K562 (cell line): Measurements from ENCODE around the gene SH3BGRL3. TPM values are rescaled to one million over a fixed set of nuclear protein-coding genes. Genes with fewer than 3 reads are reported as not detected.

ENCODE experiments used
- BCOR ChIP-seq: fragments of 450-650 bp; IDR thresholded peaks from 2 replicates; pipeline ENCODE4 v1.6.1; 2016
- CREM ChIP-seq: IDR thresholded peaks from 2 replicates; pipeline ENCODE4 v1.6.1; 2014; ENCODE audit warnings: antibody characterized with exemption, low read depth
- CXXC5 ChIP-seq: fragments of 250-450 bp; sonication (Bioruptor Pico); IDR thresholded peaks from 2 replicates; pipeline ENCODE4 v1.8.0; 2022; ENCODE audit warnings: inconsistent platforms, mild to moderate bottlenecking, moderate library complexity
- DNMT1 ChIP-seq: fragments of 450-650 bp; IDR thresholded peaks from 2 replicates; pipeline ENCODE4 v1.6.1; 2016; ENCODE audit warnings: antibody characterized with exemption, mild to moderate bottlenecking
- E2F1 ChIP-seq: sonication (generic); formaldehyde crosslinking; IDR thresholded peaks from 2 replicates; pipeline ENCODE4 v1.8.1; 2023; ENCODE audit warnings: mild to moderate bottlenecking, missing genetic modification reagents, moderate library complexity
- EP400 ChIP-seq: fragments of 450-650 bp; IDR thresholded peaks from 2 replicates; pipeline ENCODE4 v1.6.1; 2017; ENCODE audit warnings: antibody characterized with exemption, mild to moderate bottlenecking, moderate library complexity
- FOXA3 ChIP-seq, 2 experiments: fragments of 450-650 bp in 1 of 2; sonication (generic) in 1 of 2; formaldehyde crosslinking; IDR thresholded peaks in 1 of 2; conservative IDR thresholded peaks in 1 of 2; 2 replicates each; pipeline versions ENCODE4 v1.4.0 to v1.8.0; 2020 to 2022; ENCODE audit warnings: mild to moderate bottlenecking in 2 of 2, missing genetic modification reagents in 1 of 2
- GABPB2 ChIP-seq: fragments of 250-450 bp; sonication (Bioruptor Pico); conservative IDR thresholded peaks from 2 replicates; pipeline ENCODE4 v1.5.1; 2021; ENCODE audit warnings: mild to moderate bottlenecking
- GATAD2A ChIP-seq: fragments of 450-650 bp; IDR thresholded peaks from 2 replicates; pipeline ENCODE4 v1.6.1; 2017
- HMG20A ChIP-seq: fragments of 450-650 bp; formaldehyde crosslinking; conservative IDR thresholded peaks from 2 replicates; pipeline ENCODE4 v1.4.0; 2020; ENCODE audit warnings: mild to moderate bottlenecking, mixed read lengths
- HNRNPK ChIP-seq: fragments of 200-400 bp; formaldehyde crosslinking; IDR thresholded peaks from one replicate; pipeline ENCODE4 v1.6.1; 2018; ENCODE audit warnings: mild to moderate bottlenecking, low read depth, low read length; ENCODE audit not compliant: poor library complexity, severe bottlenecking
- IFI16 ChIP-seq: fragments of 250-450 bp; sonication (Bioruptor Pico); IDR thresholded peaks from 2 replicates; pipeline ENCODE4 v2.1.2; 2022; ENCODE audit warnings: mild to moderate bottlenecking, inconsistent platforms
- KHSRP ChIP-seq: fragments of 450-650 bp; IDR thresholded peaks from 2 replicates; pipeline ENCODE4 v1.6.1; 2017
- KLF16 ChIP-seq: IDR thresholded peaks from 2 replicates; pipeline ENCODE4 v1.6.1; 2016; ENCODE audit warnings: antibody characterized with exemption
- LCOR ChIP-seq: sonication (generic); formaldehyde crosslinking; IDR thresholded peaks from 2 replicates; pipeline ENCODE4 v1.8.0; 2022; ENCODE audit warnings: mild to moderate bottlenecking, missing genetic modification reagents
- MCM5 ChIP-seq: fragments of 450-650 bp; IDR thresholded peaks from 2 replicates; pipeline ENCODE4 v1.6.1; 2016; ENCODE audit warnings: low read depth
- NCOA1 ChIP-seq: fragments of 450-650 bp; IDR thresholded peaks from 2 replicates; pipeline ENCODE4 v1.6.1; 2016; ENCODE audit warnings: low read depth
- SIRT6 ChIP-seq: IDR thresholded peaks from one replicate; pipeline ENCODE4 v1.6.1; 2012; ENCODE audit warnings: low read depth, mild to moderate bottlenecking, control low read depth, inconsistent platforms, low read length, moderate library complexity
- TEAD4 ChIP-seq, 2 experiments: sonication (generic) in 1 of 2; formaldehyde crosslinking in 1 of 2; IDR thresholded peaks; 2 replicates each; pipeline versions ENCODE4 v1.6.1 to v1.8.0; 2012 to 2022; ENCODE audit warnings: borderline replicate concordance in 1 of 2, inconsistent platforms in 1 of 2, low read length in 1 of 2, mild to moderate bottlenecking in 1 of 2, missing genetic modification reagents in 1 of 2
- THRAP3 ChIP-seq: fragments of 450-650 bp; IDR thresholded peaks from 2 replicates; pipeline ENCODE4 v1.6.1; 2016; ENCODE audit warnings: mild to moderate bottlenecking, inconsistent platforms, borderline replicate concordance
- ZKSCAN1 ChIP-seq: fragments of 150-350 bp; IDR thresholded peaks from 2 replicates; pipeline ENCODE4 v1.6.1; 2016; ENCODE audit warnings: low read depth, low read length
- ZNF175 ChIP-seq: fragments of 200-800 bp; sonication (Bioruptor generic); IDR thresholded peaks from 2 replicates; pipeline ENCODE4 v1.6.1; 2016; ENCODE audit warnings: low read depth, mild to moderate bottlenecking, missing genetic modification characterization, missing compliant biosample characterization
- ZNF184 ChIP-seq: sonication (generic); formaldehyde crosslinking; IDR thresholded peaks from 2 replicates; pipeline ENCODE4 v1.5.0; 2020; ENCODE audit warnings: missing genetic modification reagents
- ZNF347 ChIP-seq: fragments of 450-650 bp; formaldehyde crosslinking; IDR thresholded peaks from 2 replicates; pipeline ENCODE4 v1.4.0; 2020; ENCODE audit warnings: low read depth, mild to moderate bottlenecking, moderate library complexity
- ZNF586 ChIP-seq: fragments of 450-650 bp; formaldehyde crosslinking; conservative IDR thresholded peaks from 2 replicates; pipeline ENCODE4 v1.4.0; 2020; ENCODE audit warnings: mild to moderate bottlenecking, moderate library complexity
- ZNF778 ChIP-seq: fragments of 450-650 bp; formaldehyde crosslinking; IDR thresholded peaks from 2 replicates; pipeline ENCODE4 v1.4.0; 2020; ENCODE audit warnings: mild to moderate bottlenecking, moderate library complexity
- polyA plus RNA-seq, 8 experiments: library from polyadenylated mRNA; depleted of rRNA in 4 of 8; stranded (reverse) in 5 of 8; unstranded in 3 of 8; fragments of >200 nt; fragmentation: Nextera tagmentation in 2 of 8; fragmentation: Illumina TruSeq in 1 of 8; extraction: Ambion mirVana in 2 of 8; extraction: Trizol in 1 of 8; gene quantifications; 2 replicates each; pipeline versions ENCODE4 v1.2.1 to v1.2.3, GENCODE V29; 2011 to 2014; ENCODE audit warnings: inconsistent platforms in 1 of 8, missing spikeins in 1 of 8
- total RNA-seq, 7 experiments: library from RNA; depleted of rRNA in 6 of 7; stranded (reverse); fragments of >200 nt in 6 of 7; fragmentation: Illumina TruSeq in 2 of 7; extraction: Trizol in 2 of 7; gene quantifications; 2 replicates each; pipeline versions ENCODE4 v1.2.1 to v1.2.3, GENCODE V29; 2011 to 2021; ENCODE audit warnings: low replicate concordance in 1 of 7
- TF ChIP-seq, protein P1 (sequence below): sonication (generic); formaldehyde crosslinking; IDR thresholded peaks from 2 replicates; pipeline ENCODE4 v1.8.0; 2022; ENCODE audit warnings: mild to moderate bottlenecking, missing genetic modification reagents

SH3BGRL3 gene
- total and polyA plus RNA-seq, 9 of the 15 experiments (the other 6 are each of a cell fraction or from before 2014, with no cell fraction given): 30.3 to 140 (median 54.2) TPM

DNA sequence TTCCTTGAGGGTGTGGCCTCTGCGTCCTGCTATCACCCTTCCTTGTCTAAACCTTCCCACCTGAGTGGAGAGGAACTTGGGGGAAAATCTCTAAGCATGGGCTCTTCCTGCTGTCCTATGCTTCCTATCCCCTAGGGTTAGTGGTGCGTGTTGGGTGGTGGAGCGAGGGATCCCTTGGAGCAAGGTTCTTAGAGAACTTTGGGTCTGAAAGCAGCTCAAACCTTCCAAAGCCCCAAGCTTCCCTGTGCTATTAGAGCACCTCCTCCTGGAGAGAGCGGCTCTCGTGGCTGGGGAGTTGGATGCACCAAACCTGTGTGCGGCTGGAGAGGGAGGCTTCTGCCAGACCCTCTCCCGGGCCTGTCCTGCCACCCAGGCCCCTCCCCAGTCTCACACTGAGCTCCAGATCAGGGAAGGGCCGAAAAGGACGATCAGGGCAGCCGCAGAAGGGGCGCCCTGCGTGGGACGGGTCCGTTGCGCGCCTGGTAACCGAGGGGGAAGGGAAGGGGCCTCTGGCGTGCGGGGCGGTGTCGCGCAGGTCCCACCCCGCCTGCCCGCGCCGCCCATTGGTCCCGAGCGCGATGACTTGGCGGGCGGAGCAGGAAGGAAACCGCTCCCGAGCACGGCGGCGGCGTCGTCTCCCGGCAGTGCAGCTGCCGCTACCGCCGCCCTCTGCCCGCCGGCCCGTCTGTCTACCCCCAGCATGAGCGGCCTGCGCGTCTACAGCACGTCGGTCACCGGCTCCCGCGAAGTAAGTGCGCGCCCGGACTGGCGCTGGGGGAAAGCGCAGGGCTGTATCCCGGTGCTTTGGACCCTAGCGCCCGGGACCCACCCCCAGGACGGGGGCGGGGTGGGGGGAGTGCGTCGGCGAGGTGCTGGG is at the start of gene SH3BGRL3 (continued):
- peak in 1 of 2 experiments; percentile 75; a peak in 2 of 4 replicates for TF ChIP-seq FOXA3 (CRISPR knock-in tag; conservative IDR thresholded peaks at IDR 0.05 in 1 of 2, IDR thresholded peaks at IDR 0.05 in 1 of 2)
- 0 out of 2 replicates have a peak, but pooled peaks have one; percentile 84 for TF ChIP-seq DNMT1
- TF ChIP-seq CXXC5 (CRISPR knock-in tag): peak; percentile 91
- peak; percentile 38; the same call in 1 of the 2 replicates for TF ChIP-seq GATAD2A
- no peak for TF ChIP-seq ZNF586 (CRISPR knock-in tag)
- TF ChIP-seq ZNF175: no peak; the same call in 1 of the 2 replicates
- peak; percentile 40; the same call in 1 of the 2 replicates for TF ChIP-seq CREM
- TF ChIP-seq GABPB2 (CRISPR knock-in tag): peak; percentile 64; the same call in 1 of the 2 replicates
- 0 out of 2 replicates have a peak, but pooled peaks have one; percentile 4 for TF ChIP-seq KLF16
- no peak for TF ChIP-seq MCM5
- TF ChIP-seq NCOA1: peak; percentile 11; the same call in 1 of the 2 replicates
- TF ChIP-seq ZNF184 (CRISPR knock-in tag): no peak
- peak; percentile 76 for TF ChIP-seq HNRNPK
- TF ChIP-seq HMG20A (CRISPR knock-in tag): no peak
- TF ChIP-seq SIRT6: peak; percentile 48
- TF ChIP-seq EP400: peak; percentile 63; the same call in 1 of the 2 replicates
- TF ChIP-seq TEAD4 (IDR thresholded peaks at IDR 0.05; ENCODE audit: low read length): no peak
- no peak for TF ChIP-seq TEAD4 (CRISPR knock-in tag; IDR thresholded peaks at IDR 0.05; ENCODE audit: borderline replicate concordance)
- no peak for TF ChIP-seq ZKSCAN1
- peak; percentile 46; the same call in 1 of the 2 replicates for TF ChIP-seq ZNF347
- no peak for TF ChIP-seq IFI16
- TF ChIP-seq E2F1 (CRISPR knock-in tag): peak; percentile 74
- no peak for TF ChIP-seq ZNF778 (CRISPR knock-in tag)
- peak; percentile 10; the same call in 1 of the 2 replicates for TF ChIP-seq BCOR
- TF ChIP-seq, protein P1, sequence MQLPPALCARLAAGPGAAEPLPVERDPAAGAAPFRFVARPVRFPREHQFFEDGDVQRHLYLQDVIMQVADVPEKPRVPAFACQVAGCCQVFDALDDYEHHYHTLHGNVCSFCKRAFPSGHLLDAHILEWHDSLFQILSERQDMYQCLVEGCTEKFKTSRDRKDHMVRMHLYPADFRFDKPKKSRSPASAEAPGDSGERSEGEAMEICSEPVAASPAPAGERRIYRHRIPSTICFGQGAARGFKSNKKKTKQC (CRISPR knock-in tag): peak; percentile 65; the same call in 1 of the 2 replicates
- peak; percentile 34; the same call in 1 of the 2 replicates for TF ChIP-seq LCOR (CRISPR knock-in tag)
- TF ChIP-seq KHSRP: no peak
- TF ChIP-seq THRAP3: no peak; the same call in 1 of the 2 replicates
